ENCODE data around the gene IL13. TPM values are rescaled to one million over a fixed set of nuclear protein-coding genes. Genes with fewer than 3 reads are reported as not detected.

The IL13 gene
- polyA plus RNA-seq, 1 donor (not counting 4 experiments of a cell fraction or from before 2014, with no cell fraction given): not detected

DNA sequence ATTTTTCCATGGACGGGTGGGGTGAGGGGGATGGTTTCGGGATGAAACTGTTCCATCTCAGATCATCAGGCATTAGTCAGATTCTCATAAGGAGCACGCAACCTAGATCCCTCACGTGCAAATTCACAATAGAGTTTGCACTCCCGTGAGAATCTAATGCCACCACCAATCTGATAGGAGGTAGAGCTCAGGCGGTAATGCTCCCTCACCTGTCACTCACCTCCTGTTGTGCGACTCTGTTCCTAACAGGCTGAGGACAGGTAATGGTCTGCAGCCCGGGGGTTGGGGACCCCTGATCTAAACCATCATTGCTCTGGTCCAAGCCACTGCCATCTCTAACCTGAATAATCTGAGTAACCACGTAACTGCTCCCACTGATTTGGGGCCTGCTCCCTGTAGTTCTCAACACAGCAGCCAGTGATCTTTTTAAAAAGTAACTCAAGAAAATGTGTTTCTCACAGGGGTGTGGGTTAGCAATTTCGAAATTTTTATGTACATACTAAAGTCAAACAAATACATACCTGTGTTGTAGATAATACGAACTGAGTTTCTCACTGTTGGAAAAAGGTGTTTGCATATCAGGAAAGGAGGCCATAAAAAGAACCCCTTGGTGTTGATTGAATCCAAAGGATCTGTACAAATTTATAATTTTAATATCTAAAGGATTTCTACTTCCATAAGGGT lies 11.2 kb upstream of the IL13 start:
- dilution Hi-C loops (cut with MboI; ENCODE audit: extremely low pct_ligation_motif_present, low sequenced_read_pairs): no loop called here
- Histone ChIP-seq H3K9me1 (ENCODE audit: control insufficient read depth, extremely low read depth, insufficient read depth, low read length) (no peaks in the 10 kb centered on the region), H3K4me3 (ENCODE audit: control insufficient read depth in 2 of 3, extremely low read depth in 1 of 3, insufficient read depth in 2 of 3, low read depth in 1 of 3, low read length in 3 of 3) (no peak overlapping the region), H3K27me3 (ENCODE audit: control insufficient read depth, extremely low read depth, insufficient read depth, low read length) (no peaks in the 10 kb centered on the region), H3K27ac (ENCODE audit: control insufficient read depth, insufficient read depth, low read length) (no peak overlapping the region), H3K36me3 (ENCODE audit: control insufficient read depth in 2 of 2, extremely low read depth in 1 of 2, insufficient read depth in 2 of 2, low read length in 2 of 2) (peaks cover 5 to 13% of the 10 kb centered on the region in 2 experiments), H3K9ac (ENCODE audit: control insufficient read depth, extremely low read depth, insufficient read depth, low read length) (no peak overlapping the region), H2AFZ (ENCODE audit: control insufficient read depth, low read length) (no peak overlapping the region), H3K4me2 (ENCODE audit: control insufficient read depth, extremely low read depth, insufficient read depth, low read depth, low read length) (no peak overlapping the region), H3K4me1 (ENCODE audit: control insufficient read depth, extremely low read depth, insufficient read depth, low read length) (no peaks in the 10 kb centered on the region), H4K20me1 (ENCODE audit: control insufficient read depth, extremely low read depth, insufficient read depth, low read length) (no peaks in the 10 kb centered on the region), H3K9me3 (ENCODE audit: control insufficient read depth, low read depth, low read length) (no peaks in the 10 kb centered on the region), H3K79me2 (ENCODE audit: control insufficient read depth, insufficient read depth, low read length) (no peaks in the 10 kb centered on the region)
- TF ChIP-seq CTCF (optimal IDR thresholded peaks at IDR 0.05 in 1 of 3, IDR thresholded peaks at IDR 0.05 in 1 of 3, conservative IDR thresholded peaks at IDR 0.05 in 1 of 3; ENCODE audit: extremely low read depth in 1 of 3, insufficient read depth in 2 of 3, low read length in 3 of 3) (no peak), EZH2 (IDR thresholded peaks at IDR 0.05; ENCODE audit: low read length) (no peak)
- DNase-seq (ENCODE audit: low read depth, low spot score) (no peak), FAIRE-seq (no peak)

DNA sequence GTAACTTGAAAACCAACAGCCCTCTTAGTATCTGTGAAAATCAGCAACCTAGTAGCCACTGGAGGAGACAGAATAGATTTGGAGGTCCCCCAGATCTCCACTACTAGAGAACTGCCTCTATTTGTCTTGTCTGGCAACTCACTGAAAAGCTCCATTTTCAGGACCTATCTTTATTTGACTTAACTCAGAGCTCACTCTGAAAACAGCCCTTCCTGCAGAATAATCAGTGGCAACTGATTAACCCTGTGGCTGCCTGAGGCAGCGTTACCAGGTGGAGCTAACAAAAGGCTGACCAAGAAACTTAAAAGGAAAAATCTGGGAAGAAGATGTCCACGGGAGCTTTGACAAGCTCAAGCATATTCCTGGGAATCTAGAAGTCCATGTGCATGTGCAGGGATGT lies 10.5 kb upstream of the IL13 start:
- dilution Hi-C loops (cut with MboI; ENCODE audit: extremely low pct_ligation_motif_present, low sequenced_read_pairs): no loop called here
- Histone ChIP-seq H2AFZ (ENCODE audit: control insufficient read depth, low read length) (no peak overlapping the region), H4K20me1 (ENCODE audit: control insufficient read depth, extremely low read depth, insufficient read depth, low read length) (no peaks in the 10 kb centered on the region), H3K79me2 (ENCODE audit: control insufficient read depth, insufficient read depth, low read length) (no peaks in the 10 kb centered on the region), H3K36me3 (ENCODE audit: control insufficient read depth in 2 of 2, extremely low read depth in 1 of 2, insufficient read depth in 2 of 2, low read length in 2 of 2) (peaks cover 5 to 11% of the 10 kb centered on the region in 2 experiments), H3K9me3 (ENCODE audit: control insufficient read depth, low read depth, low read length) (no peaks in the 10 kb centered on the region), H3K27me3 (ENCODE audit: control insufficient read depth, extremely low read depth, insufficient read depth, low read length) (no peaks in the 10 kb centered on the region), H3K4me2 (ENCODE audit: control insufficient read depth, extremely low read depth, insufficient read depth, low read depth, low read length) (no peak overlapping the region), H3K9me1 (ENCODE audit: control insufficient read depth, extremely low read depth, insufficient read depth, low read length) (no peaks in the 10 kb centered on the region), H3K4me1 (ENCODE audit: control insufficient read depth, extremely low read depth, insufficient read depth, low read length) (no peaks in the 10 kb centered on the region), H3K27ac (ENCODE audit: control insufficient read depth, insufficient read depth, low read length) (no peak overlapping the region), H3K9ac (ENCODE audit: control insufficient read depth, extremely low read depth, insufficient read depth, low read length) (no peak overlapping the region), H3K4me3 (ENCODE audit: control insufficient read depth in 2 of 3, extremely low read depth in 1 of 3, insufficient read depth in 2 of 3, low read depth in 1 of 3, low read length in 3 of 3) (no peak overlapping the region)
- TF ChIP-seq EZH2 (IDR thresholded peaks at IDR 0.05; ENCODE audit: low read length) (no peak), CTCF (optimal IDR thresholded peaks at IDR 0.05 in 1 of 3, IDR thresholded peaks at IDR 0.05 in 1 of 3, conservative IDR thresholded peaks at IDR 0.05 in 1 of 3; ENCODE audit: extremely low read depth in 1 of 3, insufficient read depth in 2 of 3, low read length in 3 of 3) (no peak)
- no peak for DNase-seq (ENCODE audit: low read depth, low spot score)
- FAIRE-seq: no peak

Data from keratinocyte (primary cell).